HG02763 (cell line): ENCODE data around the gene NTM.
"Not testable (repeated sequence)": the region's sequence is repeated elsewhere in the genome, so short reads cannot be mapped to it uniquely, and the experiment has no call there.

Experiments
- ATAC-seq: cut with Tn5 transposase; IDR thresholded peaks from one replicate; pipeline ENCODE4 v1.9.1; 2021; ENCODE audit warnings: mild to moderate bottlenecking, moderate library complexity; ENCODE audit not compliant: unreplicated experiment

NTM gene

DNA sequence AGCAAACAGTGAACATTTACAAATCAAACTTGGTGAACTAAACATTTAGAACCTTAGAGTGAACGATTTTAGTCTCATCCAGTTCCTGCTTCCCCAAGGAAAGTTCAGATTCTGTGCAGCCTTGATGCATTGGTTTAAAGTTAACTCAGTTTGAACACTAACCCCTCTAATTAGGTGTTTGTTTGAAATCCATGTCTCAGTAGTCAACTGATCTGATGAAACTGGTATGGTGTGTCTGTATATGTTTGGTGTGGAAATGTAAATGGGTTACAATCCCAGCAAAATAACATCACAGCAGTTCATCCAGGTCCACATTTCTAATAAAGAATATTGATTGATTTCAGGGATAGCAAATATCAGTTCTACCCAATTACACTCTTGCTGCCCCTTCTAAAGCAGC lies 532.0 kb downstream of the NTM start:
- ATAC-seq: no peak

DNA sequence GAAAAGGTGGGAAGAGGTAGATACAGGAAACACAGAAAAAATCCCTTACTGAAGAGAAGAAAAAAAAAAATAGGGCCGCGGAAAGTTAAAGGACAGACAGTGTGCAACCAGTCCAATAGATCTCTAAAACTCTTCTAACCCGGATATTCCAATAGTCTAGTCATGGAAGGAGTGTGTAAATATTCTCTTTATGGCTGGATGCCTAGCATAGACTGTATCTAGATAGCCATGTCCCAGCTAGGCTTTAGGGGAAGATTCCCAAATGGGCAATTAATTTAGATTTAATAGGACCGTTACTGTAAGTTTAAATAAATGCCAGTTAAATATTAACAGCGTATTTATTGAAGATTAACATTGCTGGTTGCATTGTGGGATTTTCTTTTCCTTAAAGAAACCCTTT lies 532.7 kb downstream of the NTM start:
- no peak for ATAC-seq

DNA sequence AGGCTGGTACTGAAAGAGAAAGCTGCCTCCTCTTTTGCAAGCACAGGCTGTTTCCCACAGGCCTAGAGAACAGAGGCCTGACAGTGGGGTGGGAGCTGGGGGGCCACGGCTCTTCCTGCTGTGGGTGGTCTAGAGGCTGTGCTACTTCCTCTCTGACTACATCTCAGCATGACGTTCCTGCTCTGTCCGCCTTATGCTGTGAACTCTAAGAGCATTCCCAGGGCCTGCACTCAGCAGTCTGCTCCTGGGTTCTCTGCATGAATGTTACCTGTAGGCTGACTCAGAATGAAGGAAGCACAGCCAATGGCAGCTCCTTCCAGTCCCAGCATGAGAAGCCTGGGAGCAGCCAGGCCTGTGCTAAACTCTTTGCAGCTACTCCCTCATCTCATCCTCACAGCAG lies 534.3 kb downstream of the NTM start:
- ATAC-seq: no peak

DNA sequence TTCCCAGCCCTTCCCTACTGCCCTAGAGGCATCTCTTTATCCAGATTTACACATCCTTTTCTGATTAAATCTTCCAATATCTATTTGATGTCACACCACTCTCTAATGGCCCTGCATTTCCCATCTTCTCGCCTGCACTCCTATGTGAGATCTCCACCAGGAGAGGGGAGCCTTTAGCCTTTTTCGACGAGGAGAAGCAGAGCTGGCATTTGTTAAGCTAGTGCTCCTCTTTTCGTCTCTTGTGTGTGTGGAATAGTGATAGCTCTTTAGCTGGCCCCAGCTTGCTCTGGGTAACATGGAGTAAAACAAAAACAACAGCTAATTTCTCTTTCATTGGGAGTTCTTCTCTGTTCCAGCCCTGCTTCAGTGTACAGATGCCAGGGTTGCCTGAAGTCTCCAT lies 536.5 kb downstream of the NTM start:
- no peak for ATAC-seq

DNA sequence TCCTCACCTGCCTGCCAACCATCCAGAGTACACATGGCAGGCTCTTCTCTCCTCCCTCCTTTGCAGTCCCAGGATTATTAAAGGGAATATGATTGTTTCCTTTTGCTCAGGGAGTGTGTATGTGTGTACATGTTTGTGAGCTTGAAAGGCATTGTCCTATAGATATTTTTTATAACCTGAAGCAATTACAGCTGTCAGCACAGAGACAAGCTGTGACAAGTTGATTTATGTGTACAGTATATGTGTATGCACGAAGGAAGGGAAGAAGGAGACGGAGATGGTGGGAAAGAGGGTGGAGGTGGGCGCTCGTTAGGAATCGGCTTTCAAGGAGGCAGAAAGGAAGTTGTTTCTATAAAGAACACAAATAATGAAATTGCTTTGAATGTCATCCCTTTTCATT lies 537.0 kb downstream of the NTM start:
- no peak for ATAC-seq

DNA sequence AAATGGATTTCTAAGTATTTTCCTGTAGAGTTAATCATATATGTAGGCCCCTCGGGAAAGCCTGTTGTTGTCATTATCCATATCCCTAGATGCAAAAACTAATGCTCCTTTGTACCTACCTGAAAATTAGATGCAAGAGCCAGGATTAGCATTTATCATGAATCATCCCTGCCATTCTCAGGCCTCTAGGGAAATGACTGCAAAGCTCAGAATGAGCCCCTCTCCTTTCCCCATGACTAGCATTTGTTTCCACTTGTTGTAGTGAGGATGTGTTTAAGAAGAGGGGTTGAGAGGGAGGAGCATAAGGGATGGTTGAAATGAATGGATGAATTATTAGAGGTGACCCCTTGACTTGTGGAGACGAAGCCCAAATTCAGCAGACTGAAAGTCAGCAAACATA lies 537.9 kb downstream of the NTM start:
- no peak for ATAC-seq

DNA sequence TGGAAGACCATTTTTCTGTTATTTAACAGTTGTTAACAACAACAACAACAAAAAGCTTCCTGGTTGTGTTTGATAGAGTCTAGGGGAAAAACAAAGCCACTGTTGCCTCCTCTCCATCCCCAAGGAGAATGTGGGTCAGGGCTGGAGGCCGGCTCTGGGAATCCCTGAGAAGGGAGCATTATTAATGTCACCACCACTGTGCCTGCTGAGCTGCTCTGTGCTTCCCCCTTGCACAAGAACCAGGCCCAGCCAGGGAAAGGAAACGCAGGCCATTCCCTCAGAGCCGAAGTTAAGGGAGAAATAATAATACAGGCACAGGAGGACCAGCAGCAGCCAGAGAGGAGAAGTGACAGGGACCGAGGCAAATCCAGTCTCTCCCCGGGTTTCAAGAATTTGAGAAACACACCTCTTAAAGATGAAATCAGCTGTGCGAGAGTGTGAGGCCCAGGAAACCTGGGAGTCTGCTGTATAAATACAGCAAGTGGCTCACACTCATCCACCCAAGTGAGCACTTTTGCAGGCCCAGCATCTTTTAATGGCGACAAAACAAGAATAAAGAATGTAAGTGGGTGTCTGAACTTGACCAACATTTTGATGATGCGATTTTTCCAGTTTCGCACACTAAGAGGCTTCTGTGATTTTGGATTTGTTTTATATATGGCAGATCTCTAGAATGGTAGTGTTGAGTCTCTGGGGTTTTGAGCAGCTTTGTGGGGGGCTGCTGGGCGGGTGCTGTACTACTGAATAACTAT lies 539.2 kb downstream of the NTM start:
- ATAC-seq: no peak

DNA sequence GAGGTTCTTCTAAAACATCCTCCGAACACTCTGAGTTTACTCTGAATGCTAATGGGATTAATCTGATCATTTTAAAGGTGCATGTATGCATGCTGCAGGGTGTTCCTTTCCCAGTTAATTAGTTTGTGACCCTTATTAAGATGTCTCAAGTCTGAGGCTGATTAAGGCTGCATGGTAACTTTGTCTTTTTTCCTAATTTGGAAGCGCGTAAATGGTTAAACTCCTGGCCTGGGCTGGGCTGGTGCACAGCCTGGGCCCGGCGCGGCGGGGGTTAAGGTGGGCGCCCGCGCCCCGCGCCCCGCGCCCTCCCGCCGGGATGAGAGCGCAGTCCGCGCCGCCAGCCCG lies 539.7 kb downstream of the NTM start:
- ATAC-seq: no peak

DNA sequence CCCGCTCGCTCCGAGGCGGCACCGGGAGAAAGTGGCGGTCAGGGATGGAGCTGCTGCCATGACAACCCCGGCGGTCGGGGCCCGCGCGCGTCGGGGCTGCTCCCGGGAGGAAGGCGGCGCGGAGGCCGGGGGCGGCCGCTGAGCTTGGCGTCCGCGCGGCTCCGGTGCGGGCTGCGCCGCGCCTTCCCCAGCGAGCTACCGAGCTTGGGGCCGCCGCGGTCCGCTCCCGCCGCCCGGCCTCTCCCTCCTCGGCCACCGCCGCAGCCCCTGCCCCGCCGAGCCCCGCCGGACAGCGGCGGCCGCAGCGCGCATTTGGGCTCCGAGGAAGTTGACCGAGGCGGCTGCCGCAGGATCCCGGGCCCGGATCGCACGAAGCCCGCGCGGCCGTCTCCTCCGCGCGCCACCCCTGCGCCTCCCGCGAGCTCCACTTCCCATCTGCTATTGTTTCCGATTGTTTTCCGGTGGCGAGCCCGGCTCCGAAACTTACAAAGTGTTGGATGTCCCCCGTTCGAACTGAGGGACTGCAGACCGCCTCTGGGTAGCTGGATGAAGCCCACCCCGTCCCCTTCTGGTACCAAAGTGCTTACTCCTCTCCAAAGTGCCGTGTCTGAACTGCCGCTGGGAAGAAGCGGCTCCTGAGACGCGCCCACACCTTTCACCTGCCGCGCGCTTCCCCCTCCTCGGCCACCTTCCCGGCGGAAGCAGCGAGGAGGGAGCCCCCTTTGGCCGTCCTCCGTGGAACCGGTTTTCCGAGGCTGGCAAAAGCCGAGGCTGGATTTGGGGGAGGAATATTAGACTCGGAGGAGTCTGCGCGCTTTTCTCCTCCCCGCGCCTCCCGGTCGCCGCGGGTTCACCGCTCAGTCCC lies 540.3 kb downstream of the NTM start:
- no peak for ATAC-seq

DNA sequence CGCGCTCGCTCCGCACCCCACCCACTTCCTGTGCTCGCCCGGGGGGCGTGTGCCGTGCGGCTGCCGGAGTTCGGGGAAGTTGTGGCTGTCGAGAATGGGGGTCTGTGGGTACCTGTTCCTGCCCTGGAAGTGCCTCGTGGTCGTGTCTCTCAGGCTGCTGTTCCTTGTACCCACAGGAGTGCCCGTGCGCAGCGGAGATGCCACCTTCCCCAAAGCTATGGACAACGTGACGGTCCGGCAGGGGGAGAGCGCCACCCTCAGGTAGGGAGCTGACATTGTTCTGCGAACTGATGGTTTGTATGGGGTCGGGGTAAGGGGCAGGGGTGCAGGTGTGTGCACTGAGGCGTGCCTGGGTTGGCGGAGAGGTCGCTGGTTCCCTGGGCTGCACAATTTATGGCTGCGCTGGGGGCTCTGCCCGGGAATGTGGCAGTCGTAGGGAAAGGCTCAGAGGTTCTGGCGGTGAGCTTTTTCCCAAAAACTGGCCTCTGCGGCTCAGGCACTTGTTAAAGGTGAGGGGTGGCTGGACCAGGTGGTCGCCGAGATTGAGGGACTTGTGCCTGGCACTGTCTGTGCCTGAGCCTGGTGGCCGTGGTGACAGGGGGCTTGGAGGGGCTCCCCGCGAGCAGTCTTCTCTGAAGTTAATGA lies 541.1 kb downstream of the NTM start:
- not testable (repeated sequence) for ATAC-seq

DNA sequence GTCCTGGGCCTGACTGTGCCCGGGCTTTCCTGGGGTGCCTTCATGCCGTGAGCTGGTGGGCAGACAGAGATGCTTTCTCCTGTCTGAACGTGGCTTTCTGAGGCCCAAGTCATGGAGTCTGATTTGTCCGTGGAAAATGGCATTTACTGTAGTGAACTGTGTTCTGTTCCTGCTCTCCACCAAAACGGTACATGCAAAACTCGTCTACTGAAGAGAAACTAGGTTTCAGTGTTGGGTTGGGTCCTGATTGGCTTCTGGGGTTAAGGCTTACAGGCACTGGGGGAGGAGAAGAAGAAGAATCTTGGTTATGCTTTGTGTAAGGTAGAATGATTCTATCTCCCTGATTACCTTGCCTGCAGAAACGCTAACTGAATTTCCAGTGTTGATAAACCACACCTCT lies 541.7 kb downstream of the NTM start:
- ATAC-seq: no peak

DNA sequence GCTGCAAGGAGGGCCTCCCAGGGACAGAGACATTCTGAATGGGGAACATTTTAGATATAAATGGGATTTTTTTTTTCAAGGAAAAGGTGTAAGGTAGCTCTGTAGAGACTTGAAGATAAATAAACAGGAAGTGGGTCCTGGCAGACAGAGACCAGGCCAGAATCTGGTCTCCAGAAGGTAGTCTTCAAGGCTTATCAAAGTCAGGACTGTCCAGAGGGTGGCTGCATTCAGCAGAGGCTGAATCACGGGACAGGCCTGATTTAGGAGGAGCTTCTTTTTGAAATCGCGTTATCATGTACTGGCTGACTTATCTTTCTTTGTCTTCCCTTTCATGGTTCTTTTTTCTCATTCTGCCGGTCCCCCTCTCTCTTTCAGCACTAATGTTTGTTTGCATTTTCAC lies 542.9 kb downstream of the NTM start:
- no peak for ATAC-seq

DNA sequence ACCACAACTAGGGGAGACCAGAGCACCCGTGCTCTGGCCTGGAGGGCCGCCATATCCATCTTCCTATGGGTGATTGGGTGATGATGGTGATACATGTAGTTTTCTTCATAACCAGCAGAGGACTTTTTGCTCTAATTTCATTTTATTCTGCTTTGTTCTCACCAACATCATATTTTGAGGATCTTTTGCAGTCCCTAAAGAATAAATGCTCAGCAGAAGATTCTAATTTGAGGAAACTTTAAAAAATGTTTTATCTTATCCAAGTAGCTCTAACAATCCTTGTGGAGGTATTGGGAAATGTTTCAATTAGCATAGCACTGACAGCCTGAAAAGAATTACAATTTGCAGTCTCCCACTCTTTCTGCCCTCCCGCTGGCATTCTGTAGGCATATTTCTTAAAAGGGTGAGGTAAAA lies 544.0 kb downstream of the NTM start:
- ATAC-seq: no peak

DNA sequence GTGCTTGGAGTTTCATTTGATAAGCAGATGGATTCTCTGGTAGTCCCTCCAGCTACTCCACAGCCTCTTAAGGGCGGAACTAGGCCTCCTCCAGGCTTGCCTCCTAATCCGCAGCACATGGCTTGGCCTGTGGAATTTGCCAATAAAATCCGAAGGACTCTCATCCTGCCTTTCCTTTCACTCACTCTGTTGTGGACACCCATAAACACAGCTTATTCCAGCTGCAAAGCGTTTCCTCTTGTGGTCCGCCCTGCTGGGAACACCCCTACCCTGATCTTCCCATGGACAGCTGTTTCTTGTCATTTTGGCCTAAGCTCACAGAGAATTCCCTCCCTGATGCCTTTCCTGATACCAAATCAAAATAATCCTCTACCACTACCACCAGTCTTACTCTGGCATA lies 546.2 kb downstream of the NTM start:
- no peak for ATAC-seq

DNA sequence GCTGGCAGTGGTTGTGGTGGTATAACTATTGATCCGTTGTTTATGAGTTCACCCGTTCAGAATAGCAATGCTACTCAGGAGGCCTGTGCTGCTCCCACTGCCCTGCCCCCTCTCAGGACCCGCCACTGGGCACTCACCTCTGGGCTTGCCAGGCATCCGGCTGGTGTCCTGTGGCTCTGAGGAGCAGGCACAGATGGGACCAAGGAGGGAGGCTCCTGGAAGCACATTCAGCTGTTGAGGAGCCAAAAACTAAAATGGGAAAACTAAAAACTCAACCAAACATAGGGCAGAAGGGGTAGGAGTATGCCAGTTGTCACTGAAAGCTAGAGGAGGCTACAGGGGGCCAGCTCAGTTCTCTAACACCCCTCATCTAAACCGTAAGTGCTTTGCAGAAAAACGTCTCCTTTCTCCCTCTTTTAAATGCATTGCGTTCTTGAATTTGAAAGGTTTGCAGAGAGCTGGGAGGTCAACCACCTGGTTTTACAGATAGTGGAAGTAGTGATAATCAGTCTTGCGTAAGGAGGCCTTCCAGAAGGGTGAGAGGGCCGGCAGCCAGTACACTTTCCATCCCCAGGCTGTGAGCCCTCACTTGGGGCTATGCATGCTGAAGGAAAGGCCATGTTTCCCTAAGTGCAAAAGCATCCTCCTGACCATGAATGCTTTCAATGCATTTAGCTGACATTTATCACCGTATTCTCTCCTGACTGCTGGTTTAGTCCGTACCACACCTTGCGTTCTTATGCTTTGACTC lies 547.4 kb downstream of the NTM start:
- ATAC-seq: no peak

DNA sequence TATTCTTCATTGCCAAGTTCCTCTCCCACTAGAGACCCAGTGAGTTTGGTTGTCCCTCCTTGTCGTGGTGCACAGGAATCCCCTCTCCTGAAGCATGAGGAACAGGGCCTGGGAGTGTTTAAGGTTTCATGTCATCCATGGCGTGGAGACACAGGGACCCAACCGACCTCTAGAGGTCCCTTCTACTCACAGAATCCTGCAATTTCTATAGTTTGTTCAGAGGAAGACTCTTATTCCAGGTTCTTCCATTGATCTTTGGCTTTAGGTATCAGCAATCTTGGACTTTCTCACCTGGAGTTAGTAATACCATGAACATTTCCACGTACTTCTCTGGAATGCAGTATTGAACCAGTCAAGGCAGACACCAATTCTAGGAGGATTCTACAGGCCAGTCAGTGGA lies 548.2 kb downstream of the NTM start:
- no peak for ATAC-seq

DNA sequence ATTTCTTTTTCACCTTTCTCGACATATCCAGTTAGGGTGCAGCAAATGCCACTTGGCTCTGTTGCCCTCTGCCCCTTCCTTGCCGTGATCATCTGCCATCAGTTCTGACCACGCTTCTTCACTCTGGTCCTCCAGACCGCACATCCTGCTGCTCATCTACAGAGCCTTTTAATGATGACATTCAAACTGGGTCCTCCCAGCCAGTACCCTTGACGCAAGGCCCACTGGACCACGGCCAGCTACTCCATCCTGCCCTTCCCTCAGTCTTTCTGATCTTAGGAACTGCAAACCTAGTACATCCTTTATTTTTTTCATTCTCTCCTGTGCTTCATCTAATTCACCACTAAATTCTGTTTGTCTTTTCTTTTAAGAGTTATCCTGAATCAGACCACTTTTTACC lies 551.8 kb downstream of the NTM start:
- ATAC-seq: no peak

DNA sequence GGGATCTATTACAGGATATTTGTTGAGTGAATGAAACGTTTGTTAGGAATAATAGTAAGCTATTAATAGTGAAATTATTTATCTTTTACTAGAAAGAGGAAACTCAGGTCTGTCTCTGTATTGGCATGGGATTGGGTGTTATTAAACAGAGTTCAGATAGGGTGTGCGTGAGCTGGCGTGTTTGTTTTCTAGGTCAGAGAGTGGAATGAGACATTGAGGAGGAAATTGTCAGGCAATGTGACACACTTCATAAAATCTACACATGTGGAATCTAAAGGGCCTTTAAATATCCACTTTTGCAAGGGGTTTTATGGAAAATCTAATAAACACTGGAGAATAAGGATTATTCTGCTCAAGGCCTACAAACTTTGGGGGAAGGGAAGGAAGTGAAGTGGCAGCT lies 552.9 kb downstream of the NTM start:
- no peak for ATAC-seq

DNA sequence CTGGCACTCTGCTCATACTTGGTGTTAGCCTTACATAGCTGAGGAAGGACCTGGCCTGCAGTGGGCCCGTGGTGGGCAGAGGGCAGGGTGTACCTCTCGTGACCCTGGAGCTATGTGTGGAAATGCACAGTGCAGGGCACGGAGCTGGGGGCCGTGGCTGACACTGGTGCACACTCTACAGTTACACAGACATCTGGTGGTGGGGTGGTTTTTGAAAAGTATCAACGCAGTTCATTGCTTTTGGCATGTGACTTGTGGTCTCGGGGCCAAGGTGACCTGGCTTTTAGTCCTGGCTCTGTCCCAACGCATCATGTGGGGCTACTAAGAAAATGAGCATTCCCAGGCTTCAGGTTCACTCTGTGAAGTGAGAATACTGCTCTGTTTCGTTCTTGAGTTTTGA lies 553.6 kb downstream of the NTM start:
- ATAC-seq: no peak

DNA sequence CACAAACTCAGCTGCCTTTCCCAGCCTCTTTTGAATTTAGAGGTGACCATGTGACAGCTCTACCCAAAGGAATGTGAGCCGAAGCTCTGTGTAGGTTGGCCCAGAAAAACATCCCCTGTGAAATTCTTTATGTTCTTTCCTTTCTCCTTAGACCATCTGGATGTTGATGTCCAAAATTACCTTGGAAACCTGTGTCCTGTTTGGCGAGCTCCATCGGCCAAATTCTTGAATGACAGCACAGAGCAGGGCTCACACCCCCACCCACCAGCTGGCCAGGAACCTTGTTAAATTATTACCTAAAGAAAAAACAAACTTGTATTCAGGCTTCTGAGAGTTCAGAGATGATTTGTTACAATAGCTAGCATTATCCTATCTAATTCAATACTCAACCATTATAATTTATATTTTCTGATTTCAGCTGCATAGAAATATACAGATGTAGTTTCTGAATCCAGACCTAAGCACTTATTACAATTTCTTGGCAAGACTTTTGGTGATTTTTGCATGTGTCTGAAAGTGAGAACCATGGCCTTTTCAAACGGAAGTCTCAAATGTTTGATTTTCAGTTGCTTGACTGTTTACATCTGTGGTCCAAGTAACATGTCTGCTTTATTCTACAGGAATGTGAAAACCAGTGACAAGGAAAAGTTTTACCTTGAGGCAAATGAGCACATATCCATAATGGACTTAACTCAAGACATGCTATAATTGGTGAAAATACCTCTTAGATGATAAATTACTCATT lies 554.2 kb downstream of the NTM start:
- ATAC-seq: no peak

DNA sequence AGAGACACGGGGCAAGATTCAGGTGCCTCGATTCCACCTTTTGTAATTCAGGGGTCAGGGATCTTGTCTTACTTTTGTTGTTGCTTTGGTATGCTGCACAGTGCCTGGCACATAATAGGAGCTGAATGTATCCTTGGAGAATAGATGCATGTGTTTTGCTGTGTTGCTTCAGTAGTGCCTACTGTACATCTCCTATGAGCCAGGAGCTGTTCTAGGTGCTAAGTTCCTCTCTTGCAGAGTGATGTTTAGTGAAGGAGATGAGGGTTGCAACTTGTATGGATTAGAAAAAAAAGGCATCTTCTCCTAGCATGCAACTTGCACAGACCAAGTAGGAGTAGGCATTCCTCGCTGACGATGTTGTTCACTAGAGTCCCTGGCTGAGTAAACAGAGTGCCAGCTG lies 555.4 kb downstream of the NTM start:
- ATAC-seq: no peak
